GM12878 (cell line): Measurements from ENCODE around the gene ABCB7. TPM values are rescaled to one million over a fixed set of nuclear protein-coding genes. Genes with fewer than 3 reads are reported as not detected.

Experiments used
- ATAC-seq: fragments of 200-7000 bp; cut with Tn5 transposase; 3 replicates; pipeline ENCODE4 v1.9.1; 2020; ENCODE audit warnings: mild to moderate bottlenecking, moderate library complexity
- BruUV-seq: library from RNA; stranded (reverse); fragments of 400-500 nt; replicated peaks from 2 replicates; lab custom pipeline; 2021; lab: Mats Ljungman, UMichigan
- CTCF ChIA-PET: fragments of 300-600 bp; sonication (Branson Sonifier 250); formaldehyde crosslinking; extraction: SDS; loops from one replicate; lab custom pipeline; 2021; ENCODE audit warnings: inconsistent platforms; lab: Yijun Ruan, JAX
- POLR2A ChIA-PET: fragments of 350-600 bp; formaldehyde crosslinking; extraction: SDS; loops from one replicate; lab custom pipeline; 2021; ENCODE audit warnings: inconsistent platforms; lab: Charles Lee
- RAD21 ChIA-PET: fragments of 300-600 bp; sonication (Branson Sonifier 250); formaldehyde crosslinking; loops from one replicate; lab custom pipeline; 2023; ENCODE audit warnings: antibody characterized with exemption; ENCODE audit not compliant: unreplicated experiment; lab: Charles Lee
- SMC1A ChIA-PET: fragments of 300-600 bp; sonication (Branson Sonifier 250); formaldehyde crosslinking; loops from one replicate; lab custom pipeline; 2023; ENCODE audit not compliant: unreplicated experiment, uncharacterized antibody; lab: Charles Lee
- DNase-seq: peaks from one replicate; pipeline ENCODE4 v3.0.0-alpha.2; 2011; ENCODE audit warnings: low read depth, low spot score
- FAIRE-seq: peaks from 3 replicates; lab custom pipeline; 2011; peaks lifted over from hg19 to GRCh38; lab: Jason Lieb, UNC
- H2AFZ ChIP-seq: 2 replicates; pipeline ENCODE4 v1.6.0; 2011; ENCODE audit warnings: low read depth, low read length, control low read depth; ENCODE audit not compliant: control insufficient read depth
- H3K27ac ChIP-seq: 2 replicates; pipeline ENCODE4 v1.5.1; 2011; ENCODE audit warnings: control low read depth; ENCODE audit not compliant: control insufficient read depth, insufficient read depth
- H3K27me3 ChIP-seq, 2 experiments: replicated peaks in 1 of 2; 2 replicates each; pipeline versions ENCODE4 v1.6.0 to v1.6.1; 2011; ENCODE audit warnings: low read length in 1 of 2; ENCODE audit not compliant: control insufficient read depth in 2 of 2, insufficient read depth in 2 of 2
- H3K36me3 ChIP-seq, 2 experiments: 2 replicates each; pipeline ENCODE4 v1.5.1; 2011; ENCODE audit warnings: low read length in 1 of 2; ENCODE audit not compliant: control insufficient read depth in 2 of 2, insufficient read depth in 2 of 2
- H3K4me1 ChIP-seq: 2 replicates; pipeline ENCODE4 v1.6.1; 2011; ENCODE audit warnings: mild to moderate bottlenecking, low read length, moderate library complexity, mixed read lengths; ENCODE audit not compliant: control insufficient read depth, insufficient read depth
- H3K4me2 ChIP-seq: 2 replicates; pipeline ENCODE4 v1.6.0; 2011; ENCODE audit warnings: control low read depth; ENCODE audit not compliant: control insufficient read depth, insufficient read depth
- H3K4me3 ChIP-seq: fragments of 200-600 bp; sonication (generic); 2 replicates; pipeline ENCODE4 v1.5.1; 2016
- H3K79me2 ChIP-seq: 2 replicates; pipeline ENCODE4 v1.6.0; 2011; ENCODE audit warnings: low read length; ENCODE audit not compliant: control insufficient read depth, insufficient read depth
- H3K9ac ChIP-seq: 2 replicates; pipeline ENCODE4 v1.8.0; 2011; ENCODE audit warnings: low read length, control low read depth, mixed read lengths; ENCODE audit not compliant: control insufficient read depth, insufficient read depth
- H3K9me3 ChIP-seq: replicated peaks from 3 replicates; pipeline ENCODE4 v1.5.1; 2011; ENCODE audit warnings: mild to moderate bottlenecking, low read length; ENCODE audit not compliant: control insufficient read depth, insufficient read depth
- H4K20me1 ChIP-seq: 2 replicates; pipeline ENCODE4 v1.6.0; 2011; ENCODE audit not compliant: control insufficient read depth, insufficient read depth
- BCL11A ChIP-seq: IDR thresholded peaks from 2 replicates; pipeline ENCODE4 v1.6.1; 2011; ENCODE audit warnings: low read depth, low read length
- CBX3 ChIP-seq: fragments of 200-600 bp; sonication (generic); IDR thresholded peaks from 2 replicates; pipeline ENCODE4 v1.6.1; 2016; ENCODE audit warnings: low read depth, borderline replicate concordance
- EP300 ChIP-seq, 2 experiments: fragments of 150-350 bp in 1 of 2; IDR thresholded peaks; 2 replicates each; pipeline ENCODE4 v1.6.1; 2011 to 2012; ENCODE audit warnings: low read depth in 2 of 2, low read length in 2 of 2, borderline replicate concordance in 1 of 2, improper control_type of control experiment in 1 of 2, inconsistent platforms in 1 of 2; ENCODE audit not compliant: control insufficient read depth in 1 of 2
- ETV6 ChIP-seq, 2 experiments: fragments of 450-650 bp in 1 of 2; IDR thresholded peaks in 1 of 2; conservative IDR thresholded peaks in 1 of 2; 2 replicates each; pipeline ENCODE4 v1.6.1; 2014; ENCODE audit warnings: antibody characterized with exemption in 1 of 2, borderline replicate concordance in 1 of 2, low read depth in 1 of 2, mild to moderate bottlenecking in 1 of 2, moderate library complexity in 1 of 2
- HDGF ChIP-seq: fragments of 450-650 bp; IDR thresholded peaks from 2 replicates; pipeline ENCODE4 v1.6.1; 2016; ENCODE audit warnings: antibody characterized with exemption
- IKZF1 ChIP-seq: fragments of 450-650 bp; conservative IDR thresholded peaks from 2 replicates; pipeline ENCODE4 v1.6.1; 2017; ENCODE audit warnings: antibody characterized with exemption, mild to moderate bottlenecking
- JUND ChIP-seq: IDR thresholded peaks from 2 replicates; pipeline ENCODE4 v1.6.1; 2012; ENCODE audit warnings: low read depth, mild to moderate bottlenecking, low read length, improper control_type of control experiment, moderate library complexity
- KDM1A ChIP-seq: fragments of 200-600 bp; sonication (generic); IDR thresholded peaks from 2 replicates; pipeline ENCODE4 v1.6.1; 2016; ENCODE audit warnings: borderline replicate concordance
- MEF2A ChIP-seq: IDR thresholded peaks from 2 replicates; pipeline ENCODE4 v1.6.1; 2011; ENCODE audit warnings: low read depth, mild to moderate bottlenecking, low read length, moderate library complexity; ENCODE audit not compliant: insufficient read depth
- NFYA ChIP-seq: IDR thresholded peaks from 2 replicates; pipeline ENCODE4 v1.6.1; 2011; ENCODE audit warnings: low read depth, mild to moderate bottlenecking, low read length, improper control_type of control experiment, borderline replicate concordance
- PKNOX1 ChIP-seq: fragments of 450-650 bp; IDR thresholded peaks from 2 replicates; pipeline ENCODE4 v1.6.1; 2016; ENCODE audit warnings: mild to moderate bottlenecking
- RB1 ChIP-seq: fragments of 450-650 bp; formaldehyde crosslinking; IDR thresholded peaks from 2 replicates; pipeline ENCODE4 v1.6.1; 2017; ENCODE audit warnings: mild to moderate bottlenecking, borderline replicate concordance
- RBBP5 ChIP-seq: fragments of 200-600 bp; sonication (generic); conservative IDR thresholded peaks from 2 replicates; pipeline ENCODE4 v1.6.1; 2016
- SMARCA5 ChIP-seq: fragments of 450-650 bp; IDR thresholded peaks from 2 replicates; pipeline ENCODE4 v1.6.1; 2017; ENCODE audit warnings: mild to moderate bottlenecking
- SREBF2 ChIP-seq: IDR thresholded peaks from 2 replicates; pipeline ENCODE4 v1.6.1; 2012; ENCODE audit warnings: mild to moderate bottlenecking, low read length
- SUPT20H ChIP-seq: IDR thresholded peaks from 2 replicates; pipeline ENCODE4 v1.6.1; 2011; ENCODE audit warnings: low read depth, mild to moderate bottlenecking, low read length, moderate library complexity, borderline replicate concordance; ENCODE audit not compliant: control insufficient read depth
- YY1 ChIP-seq: IDR thresholded peaks from 2 replicates; pipeline ENCODE4 v1.6.1; 2011; ENCODE audit warnings: low read depth, mild to moderate bottlenecking, low read length
- WGBS: methylation state at CpG from one replicate; pipeline ENCODE4 v1.1.6; 2016; ENCODE audit warnings: low lambda C conversion rate; ENCODE audit not compliant: insufficient replicate concordance, insufficient coverage; ENCODE audit errors: missing lambda C conversion rate; 5-methylcytosine and 5-hydroxymethylcytosine counted together
- in situ Hi-C: fragments of 300-500 bp; cut with MboI; formaldehyde crosslinking; loops from 9 replicates; pipeline ENCODE4 v1.14.3; 2018; ENCODE audit warnings: mixed read lengths
- intact Hi-C: fragments of 100-400 bp; cut with micrococcal nuclease; formaldehyde crosslinking; loops from one replicate; pipeline ENCODE4 v1.14.2; 2022; ENCODE audit not compliant: unreplicated experiment
- polyA plus RNA-seq, 11 experiments: library from polyadenylated mRNA; depleted of rRNA in 4 of 11; unstranded in 6 of 11; stranded (reverse) in 5 of 11; fragments of >200 nt; fragmentation: Nextera tagmentation in 4 of 11; fragmentation: Illumina TruSeq in 1 of 11; extraction: Ambion mirVana in 4 of 11; extraction: Trizol in 1 of 11; gene quantifications; 1 replicate in 1 of 11; 2 replicates in 10 of 11; pipeline versions ENCODE4 v1.2.1 to v1.2.3, GENCODE V29; 2011 to 2016; ENCODE audit warnings: inconsistent platforms in 2 of 11, missing spikeins in 2 of 11, low read depth in 1 of 11
- total RNA-seq, 4 experiments: library from RNA; depleted of rRNA in 3 of 4; stranded (reverse); fragments of >200 nt in 3 of 4; fragmentation: Illumina TruSeq in 1 of 4; extraction: Trizol in 1 of 4; gene quantifications; 2 replicates each; pipeline versions ENCODE4 v1.2.1 to v1.2.3, GENCODE V29; 2013 to 2021
- TF ChIP-seq, protein P1 (sequence below): IDR thresholded peaks from 2 replicates; pipeline ENCODE4 v1.6.1; 2012; ENCODE audit warnings: improper control_type of control experiment, low read depth, low read length; ENCODE audit not compliant: insufficient replicate concordance

The ABCB7 gene
- total and polyA plus RNA-seq, 10 of the 15 experiments (the other 5 are each of a cell fraction or from before 2014, with no cell fraction given) = 16.8 to 62.7 (median 30.6) TPM

DNA sequence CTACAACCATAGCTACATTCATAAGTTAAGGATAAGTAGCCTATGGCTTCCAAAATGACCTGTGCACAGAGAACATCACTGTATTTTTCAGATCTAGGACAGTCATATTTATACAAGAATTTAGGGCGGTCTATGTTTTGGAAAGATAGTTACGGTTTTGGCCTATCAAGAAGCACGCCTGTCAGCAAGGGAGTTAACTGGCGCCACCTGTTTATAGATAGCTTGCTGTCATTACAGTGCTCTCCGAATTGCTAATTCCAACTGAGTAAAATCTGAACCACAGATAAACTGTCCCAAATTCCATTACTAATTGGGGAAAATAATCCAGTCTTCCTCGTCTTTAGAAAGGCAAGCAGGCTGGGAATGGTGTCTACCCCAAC lies 646 bp downstream of the ABCB7 start (continued):
- no peak for TF ChIP-seq JUND
- no peak for TF ChIP-seq SMARCA5
- no peak for TF ChIP-seq HDGF
- no peak for TF ChIP-seq RBBP5
- TF ChIP-seq, all 136 proteins: peak for 0

DNA sequence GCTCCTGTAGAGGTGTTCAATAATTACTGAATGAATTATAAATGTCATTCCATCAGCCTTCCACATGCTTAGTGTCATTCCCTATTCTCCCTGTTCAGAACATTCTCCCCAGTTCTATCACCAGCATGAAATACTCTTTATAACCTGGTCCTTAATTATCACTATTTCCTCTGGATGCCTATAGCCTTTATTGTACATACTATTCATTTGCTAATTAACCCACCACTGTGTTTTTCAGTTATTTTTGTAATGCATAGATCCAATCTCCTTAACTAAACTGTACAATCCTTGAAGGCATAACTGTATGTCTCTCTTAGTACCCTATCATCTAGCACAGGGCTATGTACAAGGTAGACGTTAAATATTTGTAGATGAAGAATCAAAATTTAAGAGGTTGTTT lies 1.2 kb downstream of the ABCB7 start:
- H3K4me3 ChIP-seq = peak overlapping the region; percentile 48; the same call in 1 of the 2 replicates
- no peak for ATAC-seq
- WGBS = 85% methylated on average over 1 of the region's 1 CpG
- TF ChIP-seq MEF2A = no peak
- no peak for TF ChIP-seq IKZF1
- TF ChIP-seq SUPT20H = no peak
- TF ChIP-seq CBX3 = no peak
- TF ChIP-seq YY1 = no peak
- TF ChIP-seq KDM1A = no peak
- TF ChIP-seq, protein P1, sequence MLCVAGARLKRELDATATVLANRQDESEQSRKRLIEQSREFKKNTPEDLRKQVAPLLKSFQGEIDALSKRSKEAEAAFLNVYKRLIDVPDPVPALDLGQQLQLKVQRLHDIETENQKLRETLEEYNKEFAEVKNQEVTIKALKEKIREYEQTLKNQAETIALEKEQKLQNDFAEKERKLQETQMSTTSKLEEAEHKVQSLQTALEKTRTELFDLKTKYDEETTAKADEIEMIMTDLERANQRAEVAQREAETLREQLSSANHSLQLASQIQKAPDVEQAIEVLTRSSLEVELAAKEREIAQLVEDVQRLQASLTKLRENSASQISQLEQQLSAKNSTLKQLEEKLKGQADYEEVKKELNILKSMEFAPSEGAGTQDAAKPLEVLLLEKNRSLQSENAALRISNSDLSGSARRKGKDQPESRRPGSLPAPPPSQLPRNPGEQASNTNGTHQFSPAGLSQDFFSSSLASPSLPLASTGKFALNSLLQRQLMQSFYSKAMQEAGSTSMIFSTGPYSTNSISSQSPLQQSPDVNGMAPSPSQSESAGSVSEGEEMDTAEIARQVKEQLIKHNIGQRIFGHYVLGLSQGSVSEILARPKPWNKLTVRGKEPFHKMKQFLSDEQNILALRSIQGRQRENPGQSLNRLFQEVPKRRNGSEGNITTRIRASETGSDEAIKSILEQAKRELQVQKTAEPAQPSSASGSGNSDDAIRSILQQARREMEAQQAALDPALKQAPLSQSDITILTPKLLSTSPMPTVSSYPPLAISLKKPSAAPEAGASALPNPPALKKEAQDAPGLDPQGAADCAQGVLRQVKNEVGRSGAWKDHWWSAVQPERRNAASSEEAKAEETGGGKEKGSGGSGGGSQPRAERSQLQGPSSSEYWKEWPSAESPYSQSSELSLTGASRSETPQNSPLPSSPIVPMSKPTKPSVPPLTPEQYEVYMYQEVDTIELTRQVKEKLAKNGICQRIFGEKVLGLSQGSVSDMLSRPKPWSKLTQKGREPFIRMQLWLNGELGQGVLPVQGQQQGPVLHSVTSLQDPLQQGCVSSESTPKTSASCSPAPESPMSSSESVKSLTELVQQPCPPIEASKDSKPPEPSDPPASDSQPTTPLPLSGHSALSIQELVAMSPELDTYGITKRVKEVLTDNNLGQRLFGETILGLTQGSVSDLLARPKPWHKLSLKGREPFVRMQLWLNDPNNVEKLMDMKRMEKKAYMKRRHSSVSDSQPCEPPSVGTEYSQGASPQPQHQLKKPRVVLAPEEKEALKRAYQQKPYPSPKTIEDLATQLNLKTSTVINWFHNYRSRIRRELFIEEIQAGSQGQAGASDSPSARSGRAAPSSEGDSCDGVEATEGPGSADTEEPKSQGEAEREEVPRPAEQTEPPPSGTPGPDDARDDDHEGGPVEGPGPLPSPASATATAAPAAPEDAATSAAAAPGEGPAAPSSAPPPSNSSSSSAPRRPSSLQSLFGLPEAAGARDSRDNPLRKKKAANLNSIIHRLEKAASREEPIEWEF = no peak
- TF ChIP-seq EP300 (IDR thresholded peaks at IDR 0.05; ENCODE audit: borderline replicate concordance in 1 of 2, control insufficient read depth in 1 of 2, low read depth in 2 of 2, low read length in 2 of 2) = no peak
- no peak for TF ChIP-seq BCL11A
- TF ChIP-seq PKNOX1 = no peak
- TF ChIP-seq NFYA = no peak
- TF ChIP-seq SREBF2 = no peak
- no peak for TF ChIP-seq RB1
- TF ChIP-seq ETV6 (conservative IDR thresholded peaks at IDR 0.05 in 1 of 2, IDR thresholded peaks at IDR 0.05 in 1 of 2; ENCODE audit: borderline replicate concordance in 1 of 2, low read depth in 1 of 2) = no peak

More for the DNA sequence above, 1.2 kb downstream of the ABCB7 start:
- peak overlapping the region; percentile 7; the same call in 1 of the 2 replicates for H3K4me2 ChIP-seq
- ChIA-PET RAD21 (interaction anchor here (1.0 to 1.1 kb wide), 3 partner anchors 120 to 372 kb away, joined by 3 read pairs; partner anchors contain the start of gene NEXMIF), CTCF (interaction anchor here (0.7 kb wide), 1 partner anchor 93 kb away, joined by 3 read pairs; no protein-coding TSS in a partner anchor), SMC1A (interaction anchor here (0.7 to 1.4 kb wide), 2 partner anchors 11 to 15 kb away, joined by 3 to 4 read pairs; no protein-coding TSS in a partner anchor), POLR2A (no interaction called here)
- in situ Hi-C loops (no loop called here), intact Hi-C loops (loop anchor here (5.0 kb wide), 3 partner anchors 117 to 543 kb away; partner anchors contain the start of genes RLIM and UPRT)
- H3K36me3 ChIP-seq = no peaks in the 10 kb centered on the region
- no peaks in the 10 kb centered on the region; the same call in 1 of the 2 replicates for H3K4me1 ChIP-seq
- BruUV-seq = TSS peak; percentile 70
- DNase-seq (no peak), FAIRE-seq (no peak)
- peak overlapping the region; percentile 7; the same call in 1 of the 2 replicates for H3K9ac ChIP-seq
- no peak overlapping the region for H2AFZ ChIP-seq
- H3K9me3 ChIP-seq = no peaks in the 10 kb centered on the region
- H3K27ac ChIP-seq = no peak overlapping the region
- H4K20me1 ChIP-seq = no peaks in the 10 kb centered on the region
- no peaks in the 10 kb centered on the region for H3K27me3 ChIP-seq
- peaks cover 17% of the 10 kb centered on the region for H3K79me2 ChIP-seq
